ENCODE results near the gene PTPRJ. TPM values are rescaled to one million over a fixed set of nuclear protein-coding genes. Genes with fewer than 3 reads are reported as not detected.

Gene PTPRJ
- total RNA-seq, 1 donor from 2014 or later, result 1.6 TPM

- no peaks in the 10 kb centered on the region for H3K27me3 ChIP-seq (ENCODE audit: control insufficient read depth, insufficient read depth, low read length)
- H3K4me3 ChIP-seq (ENCODE audit: low read depth, low read length), result no peak overlapping the region
- FAIRE-seq, result no peak
- H3K36me3 ChIP-seq (ENCODE audit: control insufficient read depth, insufficient read depth, low read length), result no peaks in the 10 kb centered on the region
- TF ChIP-seq CTCF (IDR thresholded peaks at IDR 0.05; ENCODE audit: insufficient read depth, low read length, severe bottlenecking), result no peak
- no peak for DNase-seq (ENCODE audit: low read depth)
Measured at GRCh38 chr11:48037709-48038468, 57.5 kb downstream of the PTPRJ start.

GRCh38 chr11:48040830-48041444 is 60.6 kb downstream of the PTPRJ start:
- TF ChIP-seq CTCF (IDR thresholded peaks at IDR 0.05; ENCODE audit: insufficient read depth, low read length, severe bottlenecking), result no peak
- Histone ChIP-seq H3K36me3 (ENCODE audit: control insufficient read depth, insufficient read depth, low read length) (no peaks in the 10 kb centered on the region), H3K27me3 (ENCODE audit: control insufficient read depth, insufficient read depth, low read length) (no peaks in the 10 kb centered on the region), H3K4me3 (ENCODE audit: low read depth, low read length) (no peak overlapping the region)
- FAIRE-seq, result no peak
- no peak for DNase-seq (ENCODE audit: low read depth)

GRCh38 chr11:48041877-48042695 is 61.7 kb downstream of the PTPRJ start:
- H3K4me3 ChIP-seq (ENCODE audit: low read depth, low read length), result no peak overlapping the region
- DNase-seq (ENCODE audit: low read depth) (no peak), FAIRE-seq (no peak)
- TF ChIP-seq CTCF (IDR thresholded peaks at IDR 0.05; ENCODE audit: insufficient read depth, low read length, severe bottlenecking), result no peak
- no peaks in the 10 kb centered on the region for H3K27me3 ChIP-seq (ENCODE audit: control insufficient read depth, insufficient read depth, low read length)
- H3K36me3 ChIP-seq (ENCODE audit: control insufficient read depth, insufficient read depth, low read length), result no peaks in the 10 kb centered on the region

- TF ChIP-seq CTCF (IDR thresholded peaks at IDR 0.05; ENCODE audit: insufficient read depth, low read length, severe bottlenecking), result no peak
- Histone ChIP-seq H3K27me3 (ENCODE audit: control insufficient read depth, insufficient read depth, low read length) (no peaks in the 10 kb centered on the region), H3K4me3 (ENCODE audit: low read depth, low read length) (no peak overlapping the region), H3K36me3 (ENCODE audit: control insufficient read depth, insufficient read depth, low read length) (no peaks in the 10 kb centered on the region)
- DNase-seq (ENCODE audit: low read depth) (no peak), FAIRE-seq (no peak)
Measured at GRCh38 chr11:48043111-48043990, 63.0 kb downstream of the PTPRJ start.

GRCh38 chr11:48043991-48044512 is 63.7 kb downstream of the PTPRJ start:
- FAIRE-seq (no peak), DNase-seq (ENCODE audit: low read depth) (no peak)
- Histone ChIP-seq H3K4me3 (ENCODE audit: low read depth, low read length) (no peak overlapping the region), H3K36me3 (ENCODE audit: control insufficient read depth, insufficient read depth, low read length) (no peaks in the 10 kb centered on the region), H3K27me3 (ENCODE audit: control insufficient read depth, insufficient read depth, low read length) (no peaks in the 10 kb centered on the region)
- TF ChIP-seq CTCF (IDR thresholded peaks at IDR 0.05; ENCODE audit: insufficient read depth, low read length, severe bottlenecking), result no peak

All from bronchial epithelial cell (primary cell).